GM18526 (cell line): ENCODE measurements around the gene GPR4.

Experiments used
- POLR2A ChIP-seq: IDR thresholded peaks from 3 replicates; pipeline ENCODE4 v1.6.1; 2011; ENCODE audit not compliant: insufficient read length; ENCODE audit errors: extremely low read depth

Gene GPR4

GRCh38 chr19:45601524-45602374 lies at the start of gene GPR4:
Gene GPR4 (minus strand): TSS chr19:45602212. CDS start chr19:45591866, 10,346 bp downstream.
- TF ChIP-seq POLR2A, result no peak

GRCh38 chr19:45650722-45651121 lies 48.7 kb upstream of the GPR4 start:
- TF ChIP-seq POLR2A, result no peak

GRCh38 chr19:45646345-45646698 lies 44.3 kb upstream of the GPR4 start:
- no peak for TF ChIP-seq POLR2A

- TF ChIP-seq POLR2A, result no peak
Observed at GRCh38 chr19:45645631-45646344, 43.8 kb upstream of the GPR4 start.

GRCh38 chr19:45645068-45645630 lies 43.1 kb upstream of the GPR4 start:
- no peak for TF ChIP-seq POLR2A

- TF ChIP-seq POLR2A, result no peak
Observed at GRCh38 chr19:45643927-45644771, 42.1 kb upstream of the GPR4 start.

- TF ChIP-seq POLR2A, result no peak
Observed at GRCh38 chr19:45643024-45643926, 41.3 kb upstream of the GPR4 start.

- TF ChIP-seq POLR2A, result peak; percentile 52
Observed at GRCh38 chr19:45641274-45642105, 39.5 kb upstream of the GPR4 start.

GRCh38 chr19:45640849-45641273 lies 38.8 kb upstream of the GPR4 start:
- TF ChIP-seq POLR2A, result no peak

- TF ChIP-seq POLR2A, result peak; percentile 53
Observed at GRCh38 chr19:45638930-45639729, 37.1 kb upstream of the GPR4 start, which contains the start of gene EML2. Gene EML2 (minus strand): TSS chr19:45639397. CDS start chr19:45639376, 21 bp downstream.

GRCh38 chr19:45637890-45638667 lies 36.1 kb upstream of the GPR4 start:
- TF ChIP-seq POLR2A, result no peak

- no peak for TF ChIP-seq POLR2A
Observed at GRCh38 chr19:45636902-45637301, 34.9 kb upstream of the GPR4 start.
